ENCODE data around the gene PTCH1. TPM values are rescaled to one million over a fixed set of nuclear protein-coding genes. Genes with fewer than 3 reads are reported as not detected.

Gene PTCH1
- total and polyA plus RNA-seq, 2 donors from 2014 or later = 2.6 to 37.2 TPM

DNA sequence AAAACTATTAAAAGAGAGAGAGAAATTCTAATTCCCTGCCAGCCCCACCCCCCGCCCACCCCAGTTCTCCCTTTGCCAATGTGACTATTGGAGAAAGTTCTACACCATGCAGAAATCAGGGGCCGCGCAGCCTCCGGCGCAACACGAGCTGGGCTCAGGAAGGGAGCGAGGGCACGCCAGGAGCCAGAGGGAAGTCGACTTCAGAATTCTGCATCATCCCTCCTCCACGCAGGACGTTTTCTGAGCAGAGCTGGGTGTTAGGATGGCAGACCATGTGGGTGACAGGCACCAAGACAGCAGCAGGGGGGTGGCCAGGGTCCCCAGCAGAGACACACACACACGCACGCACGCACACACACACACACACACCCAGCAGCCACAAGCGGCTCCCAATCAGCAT lies 72.6 kb downstream of the PTCH1 start:
- FAIRE-seq (no peak), DNase-seq (no peak)

DNA sequence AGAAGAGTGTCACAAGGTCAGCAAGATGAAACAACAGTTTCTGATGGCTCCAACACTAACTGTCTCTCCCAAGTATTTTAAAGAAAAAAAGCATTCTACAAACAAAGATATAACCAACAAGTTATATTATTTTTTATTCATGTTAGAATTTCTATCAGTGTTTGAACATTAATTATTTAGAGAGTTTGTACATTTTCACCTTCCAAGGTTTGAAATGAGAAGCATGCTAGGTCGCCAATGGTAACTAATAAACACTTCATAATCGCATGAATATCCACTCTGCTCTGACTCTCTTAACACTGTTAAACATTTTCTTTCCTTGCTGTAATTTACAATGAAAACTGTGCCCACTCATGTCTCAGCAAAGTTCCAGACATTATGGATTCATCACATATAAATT lies 73.5 kb downstream of the PTCH1 start:
- DNase-seq = no peak
- H3K4me1 ChIP-seq (ENCODE audit: control insufficient read depth in 2 of 3, insufficient read depth in 2 of 3, low read depth in 1 of 3, low read length in 3 of 3) = no peaks in the 10 kb centered on the region
- no peaks in the 10 kb centered on the region for H3K27me3 ChIP-seq (ENCODE audit: control insufficient read depth, insufficient read depth, low read length)
- no peak for TF ChIP-seq CTCF (IDR thresholded peaks at IDR 0.05; ENCODE audit: borderline replicate concordance, extremely low read depth, insufficient read depth)
- H3K27ac ChIP-seq (ENCODE audit: low read depth in 2 of 2, low read length in 2 of 2) = no peak overlapping the region
- H3K36me3 ChIP-seq (ENCODE audit: control insufficient read depth in 2 of 3, insufficient read depth in 3 of 3, low read length in 3 of 3) = peaks cover 7 to 19% (median 18%) of the 10 kb centered on the region in 3 donors
- intact Hi-C loops (cut with DNase I) = no loop called here
- H3K4me3 ChIP-seq (ENCODE audit: low read length in 3 of 3) = no peak overlapping the region
- no peak overlapping the region for H3K9ac ChIP-seq (ENCODE audit: low read length in 3 of 3)
- FAIRE-seq = no peak
- no peaks in the 10 kb centered on the region for H3K9me3 ChIP-seq (ENCODE audit: control insufficient read depth in 2 of 3, insufficient read depth in 1 of 3, low read length in 3 of 3)

More for the DNA sequence above, 72.6 kb downstream of the PTCH1 start:
- no peaks in the 10 kb centered on the region for H3K4me1 ChIP-seq (ENCODE audit: control insufficient read depth in 2 of 3, insufficient read depth in 2 of 3, low read depth in 1 of 3, low read length in 3 of 3)
- H3K9me3 ChIP-seq (ENCODE audit: control insufficient read depth in 2 of 3, insufficient read depth in 1 of 3, low read length in 3 of 3) = no peaks in the 10 kb centered on the region
- H3K27ac ChIP-seq (ENCODE audit: low read depth in 2 of 2, low read length in 2 of 2) = no peak overlapping the region
- no peak overlapping the region for H3K4me3 ChIP-seq (ENCODE audit: low read length in 3 of 3)
- peaks cover 7 to 24% (median 21%) of the 10 kb centered on the region in 3 donors for H3K36me3 ChIP-seq (ENCODE audit: control insufficient read depth in 2 of 3, insufficient read depth in 3 of 3, low read length in 3 of 3)
- no peaks in the 10 kb centered on the region for H3K27me3 ChIP-seq (ENCODE audit: control insufficient read depth, insufficient read depth, low read length)
- H3K9ac ChIP-seq (ENCODE audit: low read length in 3 of 3) = no peak overlapping the region
- no peak for TF ChIP-seq CTCF (IDR thresholded peaks at IDR 0.05; ENCODE audit: borderline replicate concordance, extremely low read depth, insufficient read depth)
- intact Hi-C loops (cut with DNase I) = no loop called here

DNA sequence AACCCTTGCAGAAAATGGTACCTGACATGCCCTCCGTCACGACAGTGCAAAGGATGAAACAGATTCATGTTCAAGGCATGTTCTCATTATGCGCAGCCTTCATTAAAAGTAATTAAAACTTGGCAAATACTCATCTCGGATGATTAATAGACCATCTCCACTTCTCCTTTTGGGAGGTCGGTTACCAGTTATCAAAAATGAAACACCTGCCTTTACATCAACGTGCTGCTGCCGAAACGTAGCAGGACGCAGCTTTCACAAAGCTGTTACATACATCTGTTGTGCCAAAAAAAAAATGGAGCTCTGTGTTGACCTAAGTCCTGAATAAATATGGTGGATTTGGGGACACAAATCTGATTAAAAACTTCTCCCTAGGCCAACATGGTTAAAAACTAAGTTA lies 75.7 kb downstream of the PTCH1 start:
- intact Hi-C loops (cut with DNase I) = no loop called here
- H3K9me3 ChIP-seq (ENCODE audit: control insufficient read depth in 2 of 3, insufficient read depth in 1 of 3, low read length in 3 of 3) = no peaks in the 10 kb centered on the region
- no peaks in the 10 kb centered on the region for H3K4me1 ChIP-seq (ENCODE audit: control insufficient read depth in 2 of 3, insufficient read depth in 2 of 3, low read depth in 1 of 3, low read length in 3 of 3)
- TF ChIP-seq CTCF (IDR thresholded peaks at IDR 0.05; ENCODE audit: borderline replicate concordance, extremely low read depth, insufficient read depth) = no peak
- no peak for DNase-seq
- no peak overlapping the region for H3K27ac ChIP-seq (ENCODE audit: low read depth in 2 of 2, low read length in 2 of 2)
- H3K4me3 ChIP-seq (ENCODE audit: low read length in 3 of 3) = no peak overlapping the region
- H3K27me3 ChIP-seq (ENCODE audit: control insufficient read depth, insufficient read depth, low read length) = no peaks in the 10 kb centered on the region
- H3K36me3 ChIP-seq (ENCODE audit: control insufficient read depth in 2 of 3, insufficient read depth in 3 of 3, low read length in 3 of 3) = peaks cover 7 to 11% (median 8%) of the 10 kb centered on the region in 3 donors
- H3K9ac ChIP-seq (ENCODE audit: low read length in 3 of 3) = no peak overlapping the region
- FAIRE-seq = no peak

- TF ChIP-seq CTCF (IDR thresholded peaks at IDR 0.05; ENCODE audit: borderline replicate concordance, extremely low read depth, insufficient read depth) = no peak
- Histone ChIP-seq H3K4me3 (ENCODE audit: low read length in 3 of 3) (no peak overlapping the region), H3K4me1 (ENCODE audit: control insufficient read depth in 2 of 3, insufficient read depth in 2 of 3, low read depth in 1 of 3, low read length in 3 of 3) (no peaks in the 10 kb centered on the region), H3K36me3 (ENCODE audit: control insufficient read depth in 2 of 3, insufficient read depth in 3 of 3, low read length in 3 of 3) (peaks cover 5 to 8% (median 6%) of the 10 kb centered on the region in 3 donors), H3K27me3 (ENCODE audit: control insufficient read depth, insufficient read depth, low read length) (no peaks in the 10 kb centered on the region), H3K27ac (ENCODE audit: low read depth in 2 of 2, low read length in 2 of 2) (no peak overlapping the region), H3K9me3 (ENCODE audit: control insufficient read depth in 2 of 3, insufficient read depth in 1 of 3, low read length in 3 of 3) (no peaks in the 10 kb centered on the region), H3K9ac (ENCODE audit: low read length in 3 of 3) (no peak overlapping the region)
- no peak for FAIRE-seq
- intact Hi-C loops (cut with DNase I) = no loop called here
- no peak for DNase-seq
Measured at GRCh38 chr9:95440447-95440846, 76.3 kb downstream of the PTCH1 start.

Data from kidney (tissue), 14 donors.